Loucy (cell line): ENCODE data around the gene CTAG1B.
"Not testable (repeated sequence)": the region's sequence is repeated elsewhere in the genome, so short reads cannot be mapped to it uniquely, and the experiment has no call there.

ENCODE experiments used
- H2AFZ ChIP-seq: fragments of 200-600 bp; sonication (generic); 2 replicates; pipeline ENCODE4 v1.6.0; 2016; ENCODE audit warnings: antibody characterized with exemption, mild to moderate bottlenecking, low read length, moderate library complexity
- H3F3A ChIP-seq: fragments of 200-600 bp; 2 replicates; pipeline ENCODE4 v1.6.0; 2016; ENCODE audit warnings: antibody characterized with exemption, low read depth, mild to moderate bottlenecking
- H3K27me3 ChIP-seq: fragments of 200-600 bp; sonication (generic); 2 replicates; pipeline ENCODE4 v1.6.1; 2014; ENCODE audit warnings: low read length, mild to moderate bottlenecking; ENCODE audit not compliant: insufficient read depth, poor library complexity, severe bottlenecking
- H3K36me3 ChIP-seq: fragments of 200-600 bp; sonication (generic); 2 replicates; pipeline ENCODE4 v1.6.1; 2016; ENCODE audit warnings: low read length; ENCODE audit not compliant: insufficient read depth
- H3K4me1 ChIP-seq: fragments of 200-600 bp; sonication (generic); 2 replicates; pipeline ENCODE4 v1.5.1; 2014; ENCODE audit warnings: low read length, mild to moderate bottlenecking; ENCODE audit not compliant: insufficient read depth, poor library complexity, severe bottlenecking
- H3K4me2 ChIP-seq: fragments of 200-600 bp; sonication (generic); 2 replicates; pipeline ENCODE4 v1.6.0; 2014; ENCODE audit warnings: antibody characterized with exemption, low read length, low read depth, mild to moderate bottlenecking; ENCODE audit not compliant: poor library complexity, severe bottlenecking
- H3K4me3 ChIP-seq: fragments of 200-600 bp; sonication (generic); 2 replicates; pipeline ENCODE4 v1.5.1; 2014; ENCODE audit warnings: low read length, mild to moderate bottlenecking, mixed read lengths; ENCODE audit not compliant: poor library complexity, severe bottlenecking
- H3K79me2 ChIP-seq: fragments of 200-600 bp; sonication (generic); 2 replicates; pipeline ENCODE4 v1.6.1; 2014; ENCODE audit warnings: low read length; ENCODE audit not compliant: insufficient read depth
- H3K9ac ChIP-seq: fragments of 200-600 bp; sonication (generic); 2 replicates; pipeline ENCODE4 v1.6.0; 2014; ENCODE audit warnings: mild to moderate bottlenecking, low read depth, low read length, moderate library complexity; ENCODE audit not compliant: poor library complexity, severe bottlenecking
- H3K9me2 ChIP-seq: fragments of 200-600 bp; sonication (generic); replicated peaks from 2 replicates; pipeline ENCODE4 v1.6.1; 2016; ENCODE audit warnings: low read depth, low read length, mixed read lengths
- H3K9me3 ChIP-seq: fragments of 200-600 bp; sonication (generic); 2 replicates; pipeline ENCODE4 v1.6.1; 2014; ENCODE audit warnings: mild to moderate bottlenecking, antibody characterized with exemption, low read length, low read depth; ENCODE audit not compliant: insufficient read depth
- H4K20me1 ChIP-seq: fragments of 200-600 bp; sonication (generic); 2 replicates; pipeline ENCODE4 v1.6.0; 2014; ENCODE audit warnings: antibody characterized with exemption, low read length, mild to moderate bottlenecking; ENCODE audit not compliant: insufficient read depth, poor library complexity, severe bottlenecking
- CTCF ChIP-seq: fragments of 200-600 bp; sonication (generic); conservative IDR thresholded peaks from 2 replicates; pipeline ENCODE4 v1.5.1; 2014; ENCODE audit warnings: mild to moderate bottlenecking, antibody characterized with exemption, low read length
- EZH2phosphoT487 ChIP-seq: fragments of 200-600 bp; IDR thresholded peaks from 2 replicates; pipeline ENCODE4 v1.6.1; 2018; ENCODE audit warnings: antibody characterized with exemption, mild to moderate bottlenecking, moderate library complexity, borderline replicate concordance

CTAG1B gene

GRCh38 chrX:154619182-154619581 lies at the start of gene CTAG1B:
Gene CTAG1B, minus strand, starts transcription at chrX:154619282. Its CDS starts 64 bp downstream, at chrX:154619218.
- H3K27me3 ChIP-seq, H3K4me3 ChIP-seq, H3K36me3 ChIP-seq, H3K9me2 ChIP-seq, H3K4me1 ChIP-seq, H2AFZ ChIP-seq, H3F3A ChIP-seq, H3K79me2 ChIP-seq, H3K9me3 ChIP-seq, H3K4me2 ChIP-seq, H3K9ac ChIP-seq, H4K20me1 ChIP-seq: not testable (repeated sequence)

GRCh38 chrX:154661899-154662298 lies 42.8 kb upstream of the CTAG1B start:
- H3K4me3 ChIP-seq = no peak overlapping the region
- no peaks in the 10 kb centered on the region for H3K27me3 ChIP-seq
- H3K9ac ChIP-seq = no peak overlapping the region
- no peaks in the 10 kb centered on the region for H4K20me1 ChIP-seq
- TF ChIP-seq CTCF (no peak), EZH2phosphoT487 (no peak)
- H2AFZ ChIP-seq = no peak overlapping the region
- H3F3A ChIP-seq = no peaks in the 10 kb centered on the region
- H3K4me2 ChIP-seq = no peak overlapping the region
- no peaks in the 10 kb centered on the region for H3K79me2 ChIP-seq
- H3K9me3 ChIP-seq = peaks cover 10% of the 10 kb centered on the region; the same call in 1 of the 2 replicates
- H3K9me2 ChIP-seq = no peaks in the 10 kb centered on the region
- no peaks in the 10 kb centered on the region for H3K36me3 ChIP-seq
- peaks cover 9% of the 10 kb centered on the region for H3K4me1 ChIP-seq

- no peaks in the 10 kb centered on the region for H3F3A ChIP-seq
- peaks cover 10% of the 10 kb centered on the region; the same call in 1 of the 2 replicates for H3K9me3 ChIP-seq
- peaks cover 9% of the 10 kb centered on the region for H3K4me1 ChIP-seq
- no peaks in the 10 kb centered on the region for H3K27me3 ChIP-seq
- H3K36me3 ChIP-seq = no peaks in the 10 kb centered on the region
- no peaks in the 10 kb centered on the region for H3K79me2 ChIP-seq
- TF ChIP-seq EZH2phosphoT487 (no peak), CTCF (no peak)
- no peaks in the 10 kb centered on the region for H4K20me1 ChIP-seq
- no peak overlapping the region for H3K4me2 ChIP-seq
- H3K9me2 ChIP-seq = no peaks in the 10 kb centered on the region
- H2AFZ ChIP-seq = no peak overlapping the region
- H3K4me3 ChIP-seq = no peak overlapping the region
- H3K9ac ChIP-seq = no peak overlapping the region
These were observed 42.1 kb upstream of the CTAG1B start for GRCh38 chrX:154661170-154661569.

GRCh38 chrX:154660541-154660940 lies 41.5 kb upstream of the CTAG1B start:
- no peaks in the 10 kb centered on the region for H3F3A ChIP-seq
- no peak overlapping the region for H3K4me3 ChIP-seq
- TF ChIP-seq EZH2phosphoT487 (no peak), CTCF (no peak)
- no peak overlapping the region for H2AFZ ChIP-seq
- H3K79me2 ChIP-seq = no peaks in the 10 kb centered on the region
- no peaks in the 10 kb centered on the region for H4K20me1 ChIP-seq
- H3K4me2 ChIP-seq = no peak overlapping the region
- H3K9ac ChIP-seq = no peak overlapping the region
- no peaks in the 10 kb centered on the region for H3K27me3 ChIP-seq
- H3K4me1 ChIP-seq = peaks cover 9% of the 10 kb centered on the region
- H3K9me2 ChIP-seq = no peaks in the 10 kb centered on the region
- no peaks in the 10 kb centered on the region for H3K36me3 ChIP-seq
- peaks cover 10% of the 10 kb centered on the region; the same call in 1 of the 2 replicates for H3K9me3 ChIP-seq
